GM23338 (cell line): Measurements from ENCODE around the gene TANGO6. TPM values are rescaled to one million over a fixed set of nuclear protein-coding genes. Genes with fewer than 3 reads are reported as not detected.
A peak's percentile ranks its signal among the peaks of the same experiment; 100 is the strongest.

ENCODE experiments used
- ATAC-seq: fragments of 200-7000 bp; cut with Tn5 transposase; 3 replicates; pipeline ENCODE4 v1.9.1; 2020
- DNase-seq: peaks from one replicate; pipeline ENCODE4 v3.0.0-alpha.2; 2015; ENCODE audit warnings: low spot score
- H2AFZ ChIP-seq: fragments of 200-600 bp; sonication (generic); 2 replicates; pipeline ENCODE4 v1.8.0; 2016; ENCODE audit warnings: antibody characterized with exemption, mild to moderate bottlenecking, moderate library complexity
- H3F3A ChIP-seq: fragments of 200-600 bp; sonication (generic); replicated peaks from 2 replicates; pipeline ENCODE4 v1.8.0; 2017; ENCODE audit warnings: antibody characterized with exemption, mixed run types, low read depth
- H3K27ac ChIP-seq: fragments of 200-600 bp; sonication (generic); 2 replicates; pipeline ENCODE4 v1.6.1; 2016; ENCODE audit warnings: low read depth
- H3K27me3 ChIP-seq: fragments of 200-600 bp; sonication (generic); 2 replicates; pipeline ENCODE4 v1.8.0; 2016; ENCODE audit warnings: mild to moderate bottlenecking, mixed run types, moderate library complexity; ENCODE audit not compliant: insufficient read depth
- H3K36me3 ChIP-seq: fragments of 200-600 bp; sonication (generic); 2 replicates; pipeline ENCODE4 v1.8.0; 2016; ENCODE audit warnings: mild to moderate bottlenecking; ENCODE audit not compliant: insufficient read depth
- H3K4me1 ChIP-seq: fragments of 200-600 bp; sonication (generic); 2 replicates; pipeline ENCODE4 v1.8.0; 2016; ENCODE audit warnings: mild to moderate bottlenecking, moderate library complexity; ENCODE audit not compliant: insufficient read depth
- H3K4me2 ChIP-seq: fragments of 200-600 bp; sonication (generic); 2 replicates; pipeline ENCODE4 v1.7.1; 2017; ENCODE audit warnings: mixed run types
- H3K4me3 ChIP-seq: fragments of 200-600 bp; sonication (generic); 2 replicates; pipeline ENCODE4 v1.6.1; 2016; ENCODE audit warnings: mixed run types
- H3K79me2 ChIP-seq: fragments of 200-600 bp; sonication (generic); replicated peaks from 2 replicates; pipeline ENCODE4 v1.8.0; 2017; ENCODE audit warnings: mild to moderate bottlenecking; ENCODE audit not compliant: insufficient read depth
- H3K9me2 ChIP-seq: fragments of 200-600 bp; sonication (generic); 2 replicates; pipeline ENCODE4 v1.8.0; 2017; ENCODE audit not compliant: insufficient read depth
- H4K20me1 ChIP-seq: fragments of 200-600 bp; sonication (generic); replicated peaks from 2 replicates; pipeline ENCODE4 v1.8.0; 2017; ENCODE audit warnings: mild to moderate bottlenecking; ENCODE audit not compliant: insufficient read depth
- H3K27ac Mint-ChIP-seq: 2 replicates; pipeline ENCODE4 v1.8.0; 2020; ENCODE audit warnings: inconsistent platforms, mild to moderate bottlenecking, moderate library complexity, mixed read lengths
- H3K27me3 Mint-ChIP-seq: 3 replicates; pipeline ENCODE4 v1.8.0; 2022; ENCODE audit warnings: low read depth, mild to moderate bottlenecking, moderate library complexity, mixed read lengths, inconsistent platforms; ENCODE audit not compliant: insufficient read depth, poor library complexity
- H3K36me3 Mint-ChIP-seq: 3 replicates; pipeline ENCODE4 v1.8.0; 2021; ENCODE audit warnings: low read depth, mild to moderate bottlenecking, inconsistent platforms, moderate library complexity, mixed read lengths
- H3K4me1 Mint-ChIP-seq: 3 replicates; pipeline ENCODE4 v1.8.0; 2020; ENCODE audit warnings: mild to moderate bottlenecking, inconsistent platforms, mixed read lengths
- H3K4me3 Mint-ChIP-seq: 3 replicates; pipeline ENCODE4 v1.8.0; 2021; ENCODE audit warnings: moderate library complexity, mild to moderate bottlenecking, inconsistent platforms, mixed read lengths
- H3K9me3 Mint-ChIP-seq: 3 replicates; pipeline ENCODE4 v1.8.0; 2020; ENCODE audit warnings: moderate library complexity, mild to moderate bottlenecking, inconsistent platforms, mixed read lengths
- CREB1 ChIP-seq: fragments of 250-450 bp; sonication (Bioruptor Pico); IDR thresholded peaks from 2 replicates; pipeline ENCODE4 v1.5.0; 2020; ENCODE audit warnings: low read depth, mild to moderate bottlenecking, moderate library complexity
- EZH2phosphoT487 ChIP-seq: fragments of 200-600 bp; sonication (generic); IDR thresholded peaks from one replicate; pipeline ENCODE4 v1.8.1; 2018; ENCODE audit warnings: antibody characterized with exemption; ENCODE audit not compliant: unreplicated experiment
- JUNB ChIP-seq: IDR thresholded peaks from one replicate; pipeline ENCODE4 v1.6.1; 2016; ENCODE audit warnings: antibody characterized with exemption; ENCODE audit not compliant: unreplicated experiment
- NANOG ChIP-seq: IDR thresholded peaks from 2 replicates; pipeline ENCODE4 v1.6.1; 2016; ENCODE audit warnings: antibody characterized with exemption, borderline replicate concordance
- ZNF114 ChIP-seq: fragments of 250-450 bp; sonication (Bioruptor Pico); IDR thresholded peaks from 2 replicates; pipeline ENCODE4 v1.5.0; 2020; ENCODE audit warnings: mild to moderate bottlenecking, moderate library complexity
- ZNF331 ChIP-seq: fragments of 250-450 bp; sonication (Bioruptor Pico); IDR thresholded peaks from 2 replicates; pipeline ENCODE4 v1.5.0; 2020; ENCODE audit warnings: low read depth, mild to moderate bottlenecking, moderate library complexity
- polyA plus RNA-seq: library from polyadenylated mRNA; unstranded; fragments of >200 nt; fragmentation: Nextera tagmentation; extraction: Ambion mirVana; gene quantifications from 2 replicates; pipeline ENCODE4 v1.2.1, GENCODE V29; 2016
- total RNA-seq: library from RNA; depleted of rRNA; stranded (reverse); fragments of >200 nt; shearing (Covaris generic); gene quantifications from 2 replicates; pipeline ENCODE4 v1.2.3, GENCODE V29; 2014
- TF ChIP-seq, protein P1 (sequence below): fragments of 250-450 bp; sonication (Bioruptor Pico); IDR thresholded peaks from 2 replicates; pipeline ENCODE4 v1.5.0; 2020; ENCODE audit warnings: mild to moderate bottlenecking, moderate library complexity

The TANGO6 gene
- total and polyA plus RNA-seq, 2 experiments from 2014 or later: 7.2 to 23.2 TPM

DNA sequence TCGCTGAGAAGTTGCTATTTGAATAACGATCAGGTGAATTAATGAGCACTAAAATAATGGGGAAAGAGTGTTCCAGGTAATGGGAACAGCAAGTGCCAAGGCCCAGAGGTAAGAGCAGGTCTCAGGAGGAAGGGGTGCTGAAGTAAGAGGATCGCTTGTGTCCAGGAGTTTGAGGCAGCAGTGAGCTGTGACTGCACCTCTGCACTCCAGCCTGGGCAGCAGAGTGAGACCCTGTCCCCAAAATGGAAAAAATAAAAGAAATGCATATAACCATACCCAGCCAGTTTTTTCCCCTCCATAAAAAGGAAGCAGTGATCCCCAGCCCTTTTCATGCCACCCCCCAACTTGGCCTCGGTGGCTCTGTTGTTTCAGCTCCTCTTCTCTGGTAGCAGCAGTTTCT is 245.4 kb downstream of the TANGO6 start:
- Histone ChIP-seq H3K4me2 (no peak overlapping the region), H3F3A (peaks cover 15% of the 10 kb centered on the region; the same call in 1 of the 2 replicates), H3K27ac (0 out of 2 replicates have a peak overlapping the region, but pooled peaks have one; percentile 55), H4K20me1 (no peaks in the 10 kb centered on the region), H3K79me2 (no peaks in the 10 kb centered on the region), H3K27me3 (no peaks in the 10 kb centered on the region), H3K36me3 (no peaks in the 10 kb centered on the region), H3K4me3 (no peak overlapping the region), H2AFZ (peak overlapping the region; percentile 81; the same call in 1 of the 2 replicates), H3K9me2 (peaks cover 6% of the 10 kb centered on the region; the same call in 1 of the 2 replicates), H3K4me1 (peaks cover 23% of the 10 kb centered on the region)
- DNase-seq (no peak), ATAC-seq (no peak)
- Mint-ChIP-seq H3K27me3 (peaks cover 10% of the 10 kb centered on the region), H3K4me1 (peaks cover 35% of the 10 kb centered on the region), H3K4me3 (no peak overlapping the region), H3K27ac (no peak overlapping the region), H3K36me3 (peaks cover 11% of the 10 kb centered on the region; the same call in 1 of the 3 replicates), H3K9me3 (no peaks in the 10 kb centered on the region)
- TF ChIP-seq, protein P1, sequence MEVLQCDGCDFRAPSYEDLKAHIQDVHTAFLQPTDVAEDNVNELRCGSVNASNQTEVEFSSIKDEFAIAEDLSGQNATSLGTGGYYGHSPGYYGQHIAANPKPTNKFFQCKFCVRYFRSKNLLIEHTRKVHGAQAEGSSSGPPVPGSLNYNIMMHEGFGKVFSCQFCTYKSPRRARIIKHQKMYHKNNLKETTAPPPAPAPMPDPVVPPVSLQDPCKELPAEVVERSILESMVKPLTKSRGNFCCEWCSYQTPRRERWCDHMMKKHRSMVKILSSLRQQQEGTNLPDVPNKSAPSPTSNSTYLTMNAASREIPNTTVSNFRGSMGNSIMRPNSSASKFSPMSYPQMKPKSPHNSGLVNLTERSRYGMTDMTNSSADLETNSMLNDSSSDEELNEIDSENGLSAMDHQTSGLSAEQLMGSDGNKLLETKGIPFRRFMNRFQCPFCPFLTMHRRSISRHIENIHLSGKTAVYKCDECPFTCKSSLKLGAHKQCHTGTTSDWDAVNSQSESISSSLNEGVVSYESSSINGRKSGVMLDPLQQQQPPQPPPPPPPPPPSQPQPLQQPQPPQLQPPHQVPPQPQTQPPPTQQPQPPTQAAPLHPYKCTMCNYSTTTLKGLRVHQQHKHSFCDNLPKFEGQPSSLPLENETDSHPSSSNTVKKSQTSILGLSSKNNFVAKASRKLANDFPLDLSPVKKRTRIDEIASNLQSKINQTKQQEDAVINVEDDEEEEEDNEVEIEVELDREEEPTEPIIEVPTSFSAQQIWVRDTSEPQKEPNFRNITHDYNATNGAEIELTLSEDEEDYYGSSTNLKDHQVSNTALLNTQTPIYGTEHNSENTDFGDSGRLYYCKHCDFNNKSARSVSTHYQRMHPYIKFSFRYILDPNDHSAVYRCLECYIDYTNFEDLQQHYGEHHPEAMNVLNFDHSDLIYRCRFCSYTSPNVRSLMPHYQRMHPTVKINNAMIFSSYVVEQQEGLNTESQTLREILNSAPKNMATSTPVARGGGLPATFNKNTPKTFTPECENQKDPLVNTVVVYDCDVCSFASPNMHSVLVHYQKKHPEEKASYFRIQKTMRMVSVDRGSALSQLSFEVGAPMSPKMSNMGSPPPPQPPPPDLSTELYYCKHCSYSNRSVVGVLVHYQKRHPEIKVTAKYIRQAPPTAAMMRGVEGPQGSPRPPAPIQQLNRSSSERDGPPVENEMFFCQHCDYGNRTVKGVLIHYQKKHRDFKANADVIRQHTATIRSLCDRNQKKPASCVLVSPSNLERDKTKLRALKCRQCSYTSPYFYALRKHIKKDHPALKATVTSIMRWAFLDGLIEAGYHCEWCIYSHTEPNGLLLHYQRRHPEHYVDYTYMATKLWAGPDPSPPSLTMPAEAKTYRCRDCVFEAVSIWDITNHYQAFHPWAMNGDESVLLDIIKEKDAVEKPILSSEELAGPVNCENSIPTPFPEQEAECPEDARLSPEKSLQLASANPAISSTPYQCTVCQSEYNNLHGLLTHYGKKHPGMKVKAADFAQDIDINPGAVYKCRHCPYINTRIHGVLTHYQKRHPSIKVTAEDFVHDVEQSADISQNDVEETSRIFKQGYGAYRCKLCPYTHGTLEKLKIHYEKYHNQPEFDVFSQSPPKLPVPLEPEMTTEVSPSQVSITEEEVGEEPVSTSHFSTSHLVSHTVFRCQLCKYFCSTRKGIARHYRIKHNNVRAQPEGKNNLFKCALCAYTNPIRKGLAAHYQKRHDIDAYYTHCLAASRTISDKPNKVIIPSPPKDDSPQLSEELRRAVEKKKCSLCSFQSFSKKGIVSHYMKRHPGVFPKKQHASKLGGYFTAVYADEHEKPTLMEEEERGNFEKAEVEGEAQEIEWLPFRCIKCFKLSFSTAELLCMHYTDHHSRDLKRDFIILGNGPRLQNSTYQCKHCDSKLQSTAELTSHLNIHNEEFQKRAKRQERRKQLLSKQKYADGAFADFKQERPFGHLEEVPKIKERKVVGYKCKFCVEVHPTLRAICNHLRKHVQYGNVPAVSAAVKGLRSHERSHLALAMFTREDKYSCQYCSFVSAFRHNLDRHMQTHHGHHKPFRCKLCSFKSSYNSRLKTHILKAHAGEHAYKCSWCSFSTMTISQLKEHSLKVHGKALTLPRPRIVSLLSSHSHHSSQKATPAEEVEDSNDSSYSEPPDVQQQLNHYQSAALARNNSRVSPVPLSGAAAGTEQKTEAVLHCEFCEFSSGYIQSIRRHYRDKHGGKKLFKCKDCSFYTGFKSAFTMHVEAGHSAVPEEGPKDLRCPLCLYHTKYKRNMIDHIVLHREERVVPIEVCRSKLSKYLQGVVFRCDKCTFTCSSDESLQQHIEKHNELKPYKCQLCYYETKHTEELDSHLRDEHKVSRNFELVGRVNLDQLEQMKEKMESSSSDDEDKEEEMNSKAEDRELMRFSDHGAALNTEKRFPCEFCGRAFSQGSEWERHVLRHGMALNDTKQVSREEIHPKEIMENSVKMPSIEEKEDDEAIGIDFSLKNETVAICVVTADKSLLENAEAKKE (CRISPR knock-in tag): no peak
- TF ChIP-seq NANOG (no peak), ZNF114 (CRISPR knock-in tag) (no peak), ZNF331 (CRISPR knock-in tag) (no peak), JUNB (no peak), CREB1 (CRISPR knock-in tag) (no peak), EZH2phosphoT487 (no peak)
